Stimulated activated CD4-positive, alpha-beta T cell treated with anti-CD3 and anti-CD28 coated beads, Interleukin-15, amount 100 ng/mL, for 24 hours (primary cell): ENCODE results near the gene ITGB2.

Experiments used
- DNase-seq: peaks from one replicate; pipeline ENCODE4 v3.0.0-alpha.2; 2020

The ITGB2 gene

GRCh38 chr21:44955141-44955797 is 34.6 kb upstream of the ITGB2 start:
- DNase-seq: no peak

GRCh38 chr21:44954281-44954771 is 33.6 kb upstream of the ITGB2 start:
- DNase-seq: no peak

DNA sequence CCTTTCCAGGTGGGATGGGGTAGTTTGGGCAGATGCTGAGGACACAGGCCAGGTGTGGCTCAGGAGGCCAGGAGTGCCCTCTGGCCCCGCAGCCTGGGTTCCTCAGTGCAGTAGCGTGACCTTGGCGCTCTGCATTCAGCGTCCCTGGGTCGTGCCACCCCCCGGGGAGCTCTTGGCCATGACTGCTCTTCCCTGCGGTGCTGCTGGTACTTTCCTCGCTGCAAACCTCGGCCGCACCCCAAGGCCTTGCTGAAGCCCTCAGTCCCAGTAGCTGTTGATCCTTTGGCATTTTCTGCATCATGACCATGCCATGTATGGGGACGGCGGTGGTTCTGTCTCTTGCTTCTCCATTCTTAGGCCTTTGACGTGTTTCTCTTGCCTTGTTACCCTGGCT is 32.9 kb upstream of the ITGB2 start:
- DNase-seq: no peak

DNA sequence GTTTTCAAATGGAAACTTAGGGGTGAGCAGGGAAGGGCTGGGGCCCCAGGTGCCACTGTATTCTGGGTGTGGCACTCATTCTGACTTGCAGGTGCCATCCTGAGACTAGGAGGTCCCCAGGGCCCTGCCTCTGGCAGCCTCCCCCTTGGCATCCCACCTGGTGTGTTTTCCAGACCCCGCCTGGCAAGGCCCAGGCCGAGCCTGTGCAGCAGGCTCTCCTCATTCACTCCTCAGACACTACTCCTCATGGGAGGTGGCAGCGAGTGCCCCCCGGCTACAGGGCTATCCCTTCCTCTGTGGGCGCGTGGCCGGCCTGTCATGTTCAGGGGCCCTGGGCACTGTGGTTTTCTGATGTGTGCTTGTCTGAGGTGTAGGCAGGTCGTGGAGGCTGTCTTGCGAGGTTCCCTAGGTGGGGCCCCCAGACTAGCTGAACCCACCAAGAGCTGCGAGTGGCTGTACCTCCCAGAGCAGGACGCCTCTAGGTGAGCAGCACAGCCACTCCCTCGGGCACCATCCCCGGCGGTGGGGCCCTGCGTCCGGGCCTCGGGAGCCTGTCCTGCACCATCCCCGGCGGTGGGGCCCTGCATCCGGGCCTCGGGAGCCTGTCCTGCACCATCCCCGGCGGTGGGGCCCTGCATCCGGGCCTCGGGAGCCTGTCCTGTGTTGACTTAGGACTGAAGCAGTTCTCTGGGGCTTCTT is 32.4 kb upstream of the ITGB2 start:
- DNase-seq: no peak

DNA sequence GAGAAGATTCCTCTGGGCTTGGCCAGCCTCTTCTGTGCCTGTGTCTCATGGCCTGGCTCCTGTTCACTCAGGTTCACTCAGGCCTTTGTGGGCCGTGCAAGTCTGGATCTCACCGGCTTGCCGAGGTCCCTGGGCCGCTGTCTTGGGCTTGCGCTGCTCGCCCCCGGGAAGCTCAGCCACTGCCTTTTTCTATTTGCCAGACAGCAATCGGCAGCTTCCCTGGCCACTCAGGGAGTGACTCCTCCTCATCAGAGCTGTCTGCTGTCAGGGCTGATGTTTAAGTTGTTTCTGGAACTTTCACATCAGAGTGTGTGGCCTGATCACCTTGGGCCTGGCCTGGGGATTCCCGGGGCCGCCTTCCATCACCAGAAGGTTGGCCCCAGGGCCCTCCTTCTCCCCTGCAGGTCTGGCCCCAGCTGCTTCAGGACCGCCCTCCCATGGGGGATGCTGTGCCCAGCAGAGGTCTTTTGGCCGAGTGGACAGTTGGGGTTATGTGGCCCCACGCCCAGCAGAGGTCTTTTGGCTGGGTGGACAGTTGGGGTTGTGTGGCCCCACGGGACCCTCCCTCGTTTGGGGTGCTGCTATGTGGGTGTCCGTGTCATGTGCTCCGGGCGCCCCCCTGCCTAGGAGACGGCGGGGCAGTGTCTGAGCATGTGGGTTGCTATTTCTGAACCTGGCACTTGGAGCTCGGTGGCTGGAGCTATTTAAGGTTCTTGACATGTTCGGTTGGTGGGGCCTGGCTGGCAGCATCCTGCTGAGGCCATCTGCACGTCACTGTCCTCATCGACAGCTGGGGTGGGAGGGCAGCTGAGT is 31.6 kb upstream of the ITGB2 start:
- DNase-seq: no peak

DNA sequence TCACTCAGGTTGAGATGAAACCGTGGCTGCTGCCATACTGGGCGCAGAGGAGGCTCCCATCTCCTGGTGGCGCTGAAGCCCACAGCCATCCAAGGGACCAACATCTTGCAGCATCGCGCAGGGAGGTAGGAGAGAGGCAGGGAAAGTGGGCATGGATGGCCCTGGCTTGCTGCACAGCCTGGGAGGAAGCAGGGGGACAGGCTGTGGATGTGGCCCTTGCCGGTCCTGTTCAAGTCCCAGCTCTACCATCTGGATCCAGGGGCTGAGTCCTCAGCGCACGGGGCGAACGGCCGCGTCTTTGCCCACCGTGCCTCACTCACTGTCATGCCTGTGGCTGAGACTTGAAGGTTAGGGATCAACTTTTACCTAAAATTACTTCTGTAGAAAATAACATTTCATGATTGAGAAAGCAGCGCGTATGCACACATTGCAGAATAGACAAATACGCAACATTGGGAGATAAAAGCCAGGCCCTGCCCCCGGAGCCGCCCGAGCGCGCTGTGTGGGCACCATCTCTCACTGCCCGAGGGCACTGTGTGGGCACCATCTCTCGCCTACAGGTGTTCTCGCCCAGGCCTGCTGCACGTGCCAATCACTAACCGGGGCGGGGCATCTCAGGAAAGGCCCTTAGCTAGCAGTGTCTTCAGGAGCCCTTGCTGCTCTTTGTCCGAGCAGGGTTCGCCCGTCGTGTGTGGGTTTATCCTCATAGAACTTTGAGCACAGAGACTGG is 30.7 kb upstream of the ITGB2 start:
- no peak for DNase-seq

- DNase-seq: no peak
These were observed 29.7 kb upstream of the ITGB2 start for GRCh38 chr21:44950351-44950750.

GRCh38 chr21:44949779-44950198 is 29.1 kb upstream of the ITGB2 start:
- peak; percentile 86 for DNase-seq

- DNase-seq: no peak
These were observed 28.6 kb upstream of the ITGB2 start for GRCh38 chr21:44949161-44949778.

DNA sequence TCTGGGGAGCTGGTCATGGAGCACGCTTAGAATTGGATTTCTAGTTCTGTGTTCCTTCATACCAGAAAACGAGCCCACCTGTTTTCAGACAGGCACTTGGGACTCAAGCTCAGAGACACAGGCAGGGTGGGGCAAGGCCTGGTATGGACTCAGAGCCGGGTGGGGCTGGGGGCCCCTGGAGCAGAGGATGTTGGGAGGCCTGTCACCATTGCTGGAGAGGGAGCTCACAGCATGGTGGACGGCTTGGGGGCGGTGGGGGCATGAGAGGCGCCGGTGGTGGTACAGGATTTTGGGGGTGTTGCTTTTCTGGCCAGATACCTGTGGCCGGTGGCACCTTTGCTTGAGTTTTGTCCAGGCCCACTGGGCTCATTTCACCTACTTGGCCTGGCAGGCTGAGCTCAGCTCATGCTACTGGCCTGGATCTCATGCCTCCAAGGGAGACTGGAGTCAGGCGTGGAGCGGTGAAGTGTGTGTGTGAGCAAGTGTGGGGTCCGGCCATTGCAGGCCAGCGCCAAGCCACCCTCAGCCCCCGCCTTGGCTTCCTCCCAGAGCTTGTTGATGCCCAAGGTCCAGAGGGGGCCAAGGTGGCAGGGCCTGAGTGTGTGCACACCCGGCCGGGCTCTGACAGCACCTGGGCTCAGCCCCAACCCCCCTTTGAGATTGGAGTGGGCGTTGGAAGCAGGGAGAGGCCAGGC is 27.9 kb upstream of the ITGB2 start:
- DNase-seq: no peak

DNA sequence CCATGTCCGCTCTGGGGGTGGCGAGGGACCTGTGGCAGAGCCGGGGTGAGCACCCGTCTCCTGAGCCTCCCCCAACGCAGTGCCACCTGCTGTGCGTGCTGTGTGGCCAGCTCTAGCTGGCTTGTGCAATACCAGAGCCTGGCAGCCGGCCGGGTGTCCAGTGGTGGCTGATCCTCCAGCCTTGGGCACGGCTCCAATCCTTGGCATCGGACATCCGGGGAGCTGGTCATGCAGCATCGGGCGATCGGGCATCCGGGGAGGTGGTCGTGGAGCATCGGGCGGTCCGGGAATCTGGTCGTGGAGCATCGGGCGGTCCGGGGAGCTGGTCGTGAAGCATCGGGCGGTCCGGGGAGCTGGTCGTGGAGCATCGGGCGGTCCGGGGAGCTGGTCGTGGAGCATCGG is 27.2 kb upstream of the ITGB2 start:
- no peak for DNase-seq

DNA sequence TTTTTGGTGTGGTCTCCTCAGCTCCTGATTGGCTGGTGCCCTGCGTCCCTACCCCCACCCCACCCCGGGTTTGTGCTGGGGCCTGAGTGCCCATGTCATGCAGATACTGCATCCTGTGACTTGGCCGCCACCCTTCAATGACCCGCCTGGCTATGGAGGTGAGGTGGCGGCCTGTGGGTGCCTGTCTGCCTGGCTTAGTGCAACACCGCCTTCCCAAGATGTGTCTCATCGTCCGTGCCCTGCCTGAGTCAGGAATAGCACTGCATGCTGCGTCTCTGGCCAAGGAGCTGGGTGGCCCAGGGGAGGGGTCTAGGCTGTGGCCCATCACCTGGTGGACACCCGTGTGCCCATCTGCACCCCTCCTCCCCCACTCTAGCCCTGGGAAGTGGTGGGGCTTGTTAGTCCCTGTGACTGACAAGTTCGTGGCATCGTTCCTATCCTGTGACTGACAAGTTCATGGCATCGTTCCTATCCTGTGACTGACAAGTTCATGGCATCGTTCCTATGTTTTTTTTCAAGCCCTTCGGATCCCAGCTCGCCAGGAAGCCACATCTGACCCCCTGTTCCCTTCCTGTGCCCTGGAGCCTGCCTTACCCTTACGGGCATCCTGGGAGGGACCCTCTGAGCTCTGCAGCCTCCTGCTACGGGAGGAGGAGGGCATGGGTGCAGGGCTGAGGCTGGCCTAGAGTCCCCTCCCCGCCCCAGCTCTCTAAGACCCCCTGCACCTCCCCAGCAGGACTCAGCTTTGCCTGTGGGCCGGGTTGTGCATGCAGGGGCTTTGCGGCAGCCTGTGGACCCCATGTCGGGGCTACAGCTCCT is 26.6 kb upstream of the ITGB2 start:
- DNase-seq: no peak

DNA sequence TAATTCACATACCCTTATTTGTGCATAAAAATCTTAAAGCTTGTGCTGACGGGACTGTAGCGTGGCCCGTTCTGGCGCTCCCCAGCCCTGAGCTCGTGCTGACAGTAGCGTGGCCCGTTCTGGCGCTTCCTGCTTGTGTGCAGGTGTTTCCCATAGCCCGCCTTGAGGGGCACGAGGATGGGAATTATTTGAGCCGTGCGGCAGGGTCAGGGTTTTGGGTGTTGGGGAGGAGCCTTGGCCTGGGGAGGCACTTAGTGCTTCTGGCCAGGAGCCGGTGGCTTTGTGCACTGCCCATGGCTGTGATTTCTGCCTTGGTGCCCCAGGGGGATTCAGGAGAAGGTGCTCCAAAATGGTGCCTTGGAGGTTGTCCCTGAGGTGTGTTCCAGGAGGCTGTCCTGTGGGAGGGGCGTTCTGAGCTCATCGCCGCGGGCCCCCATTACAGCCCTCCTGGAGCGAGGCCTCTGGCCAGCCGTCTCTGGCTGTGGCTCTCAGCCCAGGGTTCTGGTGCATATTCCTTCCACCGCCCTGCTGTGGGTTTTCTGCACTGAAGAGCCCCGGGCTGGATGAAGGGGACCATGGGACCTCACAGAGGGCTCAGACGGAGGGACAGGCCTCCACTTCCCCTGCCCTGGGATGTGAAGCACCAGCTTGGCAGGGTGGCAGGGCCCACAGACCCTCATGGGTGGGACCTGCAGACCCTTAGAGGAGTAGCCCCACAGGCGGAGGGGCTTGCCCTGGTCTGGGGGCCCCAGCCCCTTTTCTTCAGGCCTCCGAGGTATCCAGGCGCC is 25.7 kb upstream of the ITGB2 start:
- DNase-seq: no peak

DNA sequence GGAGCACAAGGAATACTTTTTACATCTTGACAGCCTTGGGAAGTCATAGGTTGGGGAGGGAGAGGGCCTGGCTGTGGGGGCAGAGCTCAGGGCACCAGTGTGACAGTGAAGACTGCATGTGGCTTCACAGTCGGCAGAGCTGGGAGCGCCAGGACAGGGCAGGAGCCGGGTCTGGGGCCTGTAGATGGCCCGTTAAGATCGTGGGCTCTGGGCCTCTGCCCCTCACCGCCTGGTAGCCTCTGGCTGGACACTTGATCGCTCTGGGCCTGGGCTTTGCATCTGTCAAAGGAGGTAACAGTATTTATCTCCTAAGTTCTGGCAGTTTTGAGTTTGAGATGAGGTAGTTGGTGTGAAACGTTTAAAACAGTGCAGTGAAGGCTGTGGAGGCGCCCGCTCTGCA is 23.9 kb upstream of the ITGB2 start:
- no peak for DNase-seq

DNA sequence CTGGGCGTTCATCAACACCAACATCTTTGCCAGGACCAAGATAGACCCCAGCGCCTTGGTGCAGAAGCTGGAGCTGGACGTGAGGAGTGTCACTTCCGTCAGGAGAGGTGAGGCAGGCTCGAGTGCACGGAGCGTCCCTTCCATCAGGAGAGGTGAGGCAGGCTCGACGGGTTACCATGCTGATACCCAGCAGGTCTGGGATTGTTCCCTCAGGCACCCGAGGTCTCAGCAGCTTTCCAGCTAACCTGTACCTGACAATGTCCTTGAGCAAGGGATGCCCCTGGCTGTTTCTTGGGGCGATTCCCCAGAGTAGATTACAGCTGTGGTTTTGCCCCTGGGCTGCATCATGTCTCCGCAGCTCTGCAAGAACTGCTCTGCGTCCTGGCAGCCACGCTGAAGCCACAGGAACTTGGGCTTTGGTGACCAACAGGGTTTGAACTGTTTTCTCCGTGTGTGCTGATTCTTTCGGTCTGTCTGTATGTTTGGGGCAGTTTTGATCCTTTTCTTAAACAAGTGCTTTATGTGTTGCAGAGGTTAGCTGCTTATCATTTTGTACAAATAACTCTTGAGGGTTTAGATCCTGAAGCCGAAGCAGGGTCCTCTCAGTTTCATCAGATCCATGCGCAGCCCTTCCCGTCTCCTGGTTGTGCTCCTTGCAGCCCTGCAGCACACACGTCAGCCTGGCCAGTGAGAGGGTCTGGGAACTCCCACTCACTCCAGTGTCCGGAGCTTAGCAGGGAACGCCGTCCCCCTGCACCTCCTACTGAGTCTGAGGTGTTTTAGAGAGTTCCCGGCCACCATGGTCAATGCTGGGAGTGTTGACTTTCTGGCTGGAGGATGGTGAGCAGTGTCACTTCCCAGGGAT is 23.2 kb upstream of the ITGB2 start:
- no peak for DNase-seq

DNA sequence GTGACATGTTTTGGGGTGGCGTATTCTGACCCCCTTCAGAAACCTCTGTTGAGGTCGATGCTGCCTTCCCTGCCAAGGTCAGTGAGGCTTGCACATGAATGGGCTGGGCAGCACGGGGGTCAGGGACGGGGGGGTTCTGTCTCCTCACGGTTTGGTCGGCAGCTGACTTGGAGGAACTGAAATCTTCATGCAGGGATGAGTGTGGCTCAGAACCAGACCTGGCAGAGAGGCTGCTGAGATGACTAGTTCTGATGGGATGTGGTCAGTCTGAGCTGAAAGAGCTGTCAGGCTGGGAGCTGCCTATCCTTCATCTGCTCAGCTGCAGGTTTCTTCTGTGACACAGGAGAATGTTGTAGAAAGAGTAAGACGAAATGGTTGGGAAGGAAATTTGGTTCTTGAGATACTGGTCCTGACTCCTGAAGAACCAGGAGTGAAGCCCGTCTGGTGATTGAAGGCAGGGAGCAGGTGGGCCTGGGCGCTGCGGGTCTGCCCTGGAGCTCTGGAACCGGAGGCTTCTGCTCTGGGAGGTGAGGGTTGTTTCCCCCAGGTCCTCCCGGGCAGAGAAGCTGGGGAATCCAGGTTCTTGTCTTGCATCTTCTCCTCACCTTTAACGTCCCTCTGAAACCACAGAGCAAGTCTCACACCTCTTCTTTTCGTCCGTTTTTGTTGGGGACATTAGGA is 22.4 kb upstream of the ITGB2 start:
- DNase-seq: no peak

DNA sequence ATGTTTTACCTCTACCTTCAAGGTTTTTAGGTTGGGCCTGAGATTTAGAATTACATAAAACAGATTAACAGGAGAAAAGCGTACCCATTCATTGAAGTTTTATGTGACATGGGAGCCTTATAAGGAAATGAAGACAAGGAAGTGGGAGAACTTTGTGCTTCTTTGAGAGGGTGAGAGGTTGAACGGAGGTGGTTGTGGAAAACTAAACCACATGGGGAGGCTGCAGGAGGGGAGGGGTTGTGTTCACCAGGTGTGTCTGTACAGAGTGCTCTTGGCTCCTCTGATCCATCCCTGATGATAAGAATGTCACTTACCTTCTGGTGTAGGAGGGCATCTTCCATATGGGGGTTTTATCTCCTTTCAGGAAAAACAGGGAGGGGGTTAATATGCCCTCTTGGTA is 21.9 kb upstream of the ITGB2 start:
- no peak for DNase-seq

GRCh38 chr21:44941567-44941966 is 20.9 kb upstream of the ITGB2 start:
- DNase-seq: no peak
